Measurements from ENCODE around the gene LHPP.

GRCh38 chr10:124656113-124656490, 194.5 kb downstream of the LHPP start:
- TF ChIP-seq CTCF (IDR thresholded peaks at IDR 0.05) (no peak), POLR2A (IDR thresholded peaks at IDR 0.05) (no peak)
